Measurements from ENCODE around the gene UBASH3A.
"Not testable (repeated sequence)": the region's sequence is repeated elsewhere in the genome, so short reads cannot be mapped to it uniquely, and the experiment has no call there.

UBASH3A gene

GRCh38 chr21:42390193-42390592 lies 13.5 kb upstream of the UBASH3A start:
- DNase-seq (ENCODE audit: low read depth in 3 of 3): no peak

GRCh38 chr21:42390696-42391095 lies 13.0 kb upstream of the UBASH3A start:
- DNase-seq (ENCODE audit: low read depth in 3 of 3): no peak

DNA sequence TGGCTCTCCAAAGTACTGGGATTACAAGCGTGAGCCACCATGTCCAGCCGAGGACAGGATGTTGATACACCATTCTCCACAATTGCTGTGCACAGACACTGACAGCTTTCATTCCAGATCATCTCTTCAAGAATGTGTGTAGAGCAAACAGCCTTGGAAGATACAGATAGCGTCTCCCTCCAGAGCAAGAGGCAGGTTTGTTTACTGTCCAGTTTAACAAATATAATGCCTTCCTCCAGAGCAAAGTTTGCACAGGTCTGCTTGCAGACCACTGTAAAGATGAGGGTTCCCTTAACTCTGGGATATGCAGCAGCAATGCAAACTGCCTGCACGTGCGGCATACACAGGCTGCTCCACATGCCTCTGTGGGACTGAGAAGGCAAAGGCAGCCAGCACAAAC lies 12.4 kb upstream of the UBASH3A start:
- no peak for DNase-seq (ENCODE audit: low read depth in 3 of 3)

DNA sequence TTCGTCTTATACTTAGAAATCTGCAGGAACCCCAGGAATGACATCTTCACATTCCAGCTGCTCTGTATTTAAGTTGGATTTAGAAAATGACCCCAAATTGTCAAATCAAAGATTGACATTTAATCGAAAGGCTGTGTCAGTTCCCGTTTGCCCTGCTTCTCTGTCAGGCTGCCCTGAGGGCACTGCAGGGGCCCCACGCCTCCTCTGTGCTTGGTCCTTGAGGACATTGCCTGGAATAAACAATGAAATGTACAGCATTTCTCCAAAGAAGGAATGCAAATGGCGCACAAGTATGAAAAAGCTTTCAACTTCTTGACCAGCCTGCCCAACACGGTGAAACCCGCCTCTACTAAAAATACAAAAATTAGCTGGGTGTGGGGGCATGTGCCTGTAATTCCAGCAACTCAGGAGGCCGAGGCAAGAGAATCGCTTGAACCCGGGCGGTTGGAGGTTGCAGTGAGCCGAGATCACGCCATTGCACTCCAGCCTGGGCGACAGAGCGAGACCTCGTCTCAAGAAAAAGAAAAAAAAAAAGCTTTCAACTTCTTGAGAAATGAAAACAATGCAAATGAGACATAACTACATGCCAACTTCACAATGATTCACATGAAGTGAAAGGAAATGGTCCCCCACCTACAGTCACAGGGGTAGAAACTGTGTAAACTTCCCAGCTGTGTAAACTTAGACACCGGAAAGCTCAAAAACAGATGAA lies 10.8 kb upstream of the UBASH3A start:
- no peak for DNase-seq (ENCODE audit: low read depth in 3 of 3)

GRCh38 chr21:42393443-42393950 lies 10.2 kb upstream of the UBASH3A start:
- no peak for DNase-seq (ENCODE audit: low read depth in 3 of 3)

DNA sequence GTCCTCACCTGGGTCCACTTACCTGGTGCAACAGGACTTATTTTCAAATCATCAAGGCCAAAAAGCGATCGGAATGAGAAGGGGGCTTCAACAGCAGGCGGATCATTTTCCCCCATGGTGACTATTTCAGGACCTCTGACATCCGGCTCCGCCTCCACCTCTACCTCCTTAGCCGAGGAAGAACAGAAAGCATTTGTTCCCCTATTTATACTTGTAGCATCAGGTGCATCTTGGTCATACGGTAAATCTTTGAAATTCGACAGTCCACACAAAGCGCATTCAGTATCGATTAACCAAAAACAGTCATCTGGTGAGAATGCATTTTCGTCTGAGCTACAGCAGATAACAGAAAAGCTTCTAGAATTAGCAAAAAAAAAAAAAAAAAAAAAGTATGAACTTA lies 8.4 kb upstream of the UBASH3A start:
- no peak for DNase-seq (ENCODE audit: low read depth in 3 of 3)

DNA sequence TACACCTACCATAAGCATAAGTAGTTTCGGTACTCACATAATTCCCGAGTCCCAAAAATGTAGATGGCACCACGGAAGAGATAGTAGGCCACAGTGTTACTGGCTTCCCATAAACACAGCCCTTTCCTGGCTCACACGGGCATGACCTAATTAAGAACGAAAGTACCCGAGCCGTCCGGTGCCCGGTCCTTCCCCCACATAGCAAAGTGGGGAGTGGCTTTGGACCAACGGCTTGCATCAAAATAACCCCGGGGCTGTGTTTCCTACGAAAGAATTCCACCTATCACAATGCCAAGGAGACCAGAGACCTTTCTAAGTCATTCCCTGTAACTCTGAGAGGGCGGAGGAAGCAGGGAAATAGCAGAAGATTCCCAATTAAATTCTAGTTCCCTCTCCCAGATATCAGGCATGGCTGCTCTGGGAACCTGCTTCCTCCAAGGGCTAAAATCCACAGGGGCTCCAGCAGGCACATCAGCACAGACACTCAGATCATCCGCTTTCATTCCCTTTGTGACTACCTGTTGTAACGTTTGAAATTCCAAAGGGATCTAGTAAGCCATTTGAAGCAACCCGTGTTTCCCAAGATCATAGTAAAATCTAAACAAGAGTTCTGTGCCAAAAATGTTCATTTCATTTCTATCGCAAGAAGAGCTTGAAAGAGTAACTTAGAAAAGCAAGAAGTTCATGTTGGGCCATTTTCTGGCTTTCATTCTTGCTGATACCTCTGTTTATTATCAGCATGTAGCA lies 7.6 kb upstream of the UBASH3A start, which contains the start of gene TMPRSS3:
TMPRSS3 (minus strand) TSS at position 148 of the 747 bp plus-strand sequence. CDS start 635 bp downstream, outside the sequence.
- no peak for DNase-seq (ENCODE audit: low read depth in 3 of 3)

DNA sequence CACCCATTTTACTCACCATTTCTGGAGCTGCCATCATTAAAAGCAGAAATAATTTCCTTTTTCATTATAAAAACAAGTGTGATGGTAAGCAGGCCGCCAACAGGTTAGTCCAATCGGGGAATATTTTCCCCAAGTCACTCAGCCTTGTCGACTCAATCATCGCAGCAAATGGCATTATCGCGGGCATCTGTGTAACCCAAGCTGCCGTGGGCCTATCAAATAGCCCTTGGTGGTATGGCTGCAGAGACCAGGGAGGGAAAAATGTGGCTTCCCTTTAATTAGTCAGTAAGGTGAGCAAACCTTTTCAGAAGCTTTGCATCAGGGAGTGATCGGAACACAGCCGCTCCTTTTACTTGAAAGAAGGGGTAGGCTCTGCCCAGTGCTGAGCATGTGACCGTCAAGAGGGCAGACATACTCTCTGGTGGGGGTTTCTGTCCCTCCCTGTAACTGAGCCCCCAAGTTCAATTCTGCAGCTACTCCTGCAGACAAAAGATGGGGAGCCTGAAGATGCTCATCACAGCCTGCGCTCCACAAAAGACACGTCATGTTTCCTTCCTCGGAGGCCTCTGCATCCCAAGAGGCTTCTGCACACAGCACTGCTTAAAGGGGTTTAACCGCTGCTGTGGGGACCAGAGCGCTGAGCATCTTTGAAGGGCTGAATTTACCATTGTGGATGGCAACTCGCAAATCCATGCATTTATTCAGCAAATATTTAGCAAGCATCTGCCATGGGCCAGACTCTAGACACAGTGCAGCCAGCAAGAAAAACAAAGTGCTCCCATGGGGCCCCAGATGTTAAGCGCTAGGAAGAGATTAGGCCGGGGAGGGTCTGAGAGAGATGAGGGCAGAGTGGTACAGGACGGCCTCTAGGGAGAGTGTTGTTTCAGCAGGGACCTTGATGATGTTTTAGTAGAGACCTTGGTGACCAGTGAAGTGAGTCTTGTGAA lies 6.6 kb upstream of the UBASH3A start:
- no peak for DNase-seq (ENCODE audit: low read depth in 3 of 3)

DNA sequence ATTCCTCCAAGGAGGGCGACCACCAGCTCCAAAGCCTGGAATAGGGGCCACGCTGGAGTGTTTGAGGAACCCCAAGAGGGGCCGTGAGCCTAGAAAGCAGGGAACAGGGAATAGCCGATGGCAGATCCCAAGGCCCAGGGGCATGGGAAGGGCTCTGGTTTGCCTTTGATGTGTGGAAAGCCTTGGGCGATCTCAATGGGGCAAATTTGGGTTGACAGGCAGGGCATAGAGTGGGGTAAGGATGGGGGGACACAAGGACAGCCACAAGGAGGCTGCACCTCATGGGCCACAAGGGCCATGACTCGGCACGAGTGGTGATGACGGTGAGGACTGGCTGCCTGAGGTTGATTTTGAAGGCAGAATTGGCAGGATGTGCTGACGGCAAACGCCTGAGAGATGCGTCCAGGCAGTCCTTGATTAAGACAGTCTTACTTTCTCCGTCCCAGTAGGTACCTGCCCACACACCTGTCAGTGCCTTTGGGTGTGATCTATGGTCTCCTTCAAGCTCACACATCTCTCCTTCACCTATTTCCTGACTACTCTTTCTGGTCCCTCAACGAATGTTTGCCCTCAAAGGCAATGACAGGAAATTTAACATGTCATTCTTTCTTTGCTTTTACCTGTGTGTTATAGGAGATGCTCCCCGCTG lies 5.8 kb upstream of the UBASH3A start:
- DNase-seq (ENCODE audit: low read depth in 3 of 3): no peak

GRCh38 chr21:42398436-42399028 lies 5.2 kb upstream of the UBASH3A start:
- no peak for DNase-seq (ENCODE audit: low read depth in 3 of 3)

- no peak for DNase-seq (ENCODE audit: low read depth in 3 of 3)
These were observed 3.2 kb upstream of the UBASH3A start for GRCh38 chr21:42400525-42400924.

DNA sequence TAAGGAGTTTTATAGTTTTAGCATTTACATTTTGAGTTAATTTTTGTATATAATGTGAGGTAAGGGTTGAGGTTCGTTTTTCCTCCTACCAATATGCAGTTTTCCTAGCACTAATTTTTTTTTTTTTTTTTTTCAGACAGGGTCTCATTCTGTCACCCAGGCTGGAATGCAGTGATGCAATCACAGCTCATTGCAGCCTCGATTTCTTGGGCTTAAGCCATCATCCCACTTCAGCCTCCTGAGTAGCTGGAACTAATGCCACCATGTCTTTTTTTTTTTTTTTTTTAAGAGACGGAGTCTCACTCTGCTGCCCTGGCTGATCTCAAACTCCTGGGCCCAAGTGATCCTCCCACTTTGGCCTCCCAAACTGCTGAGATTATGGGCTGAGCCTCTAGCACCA lies 2.5 kb upstream of the UBASH3A start:
- no peak for DNase-seq (ENCODE audit: low read depth in 3 of 3)

GRCh38 chr21:42401820-42402251 lies 1.9 kb upstream of the UBASH3A start:
- no peak for DNase-seq (ENCODE audit: low read depth in 3 of 3)

DNA sequence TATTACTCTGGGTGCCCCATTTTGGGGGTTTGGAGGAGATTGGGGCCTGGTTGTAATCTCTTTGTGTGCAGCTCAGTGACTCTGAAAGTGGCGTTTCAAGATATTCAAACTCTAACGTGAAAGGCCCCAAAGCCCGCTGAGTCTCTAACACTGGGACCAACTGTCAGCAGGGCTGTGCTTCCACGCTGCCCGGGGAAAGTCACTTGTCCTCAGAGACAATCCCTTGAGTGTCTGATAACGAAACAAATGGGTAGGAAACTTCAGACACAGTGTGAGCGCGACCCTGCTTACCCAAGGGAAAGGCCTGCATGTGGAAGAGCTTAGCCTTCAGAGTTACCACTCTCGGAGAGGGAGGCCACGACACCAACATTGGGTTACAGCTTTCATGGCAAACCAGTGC lies 837 bp downstream of the UBASH3A start:
- no peak for DNase-seq (ENCODE audit: low read depth in 3 of 3)

DNA sequence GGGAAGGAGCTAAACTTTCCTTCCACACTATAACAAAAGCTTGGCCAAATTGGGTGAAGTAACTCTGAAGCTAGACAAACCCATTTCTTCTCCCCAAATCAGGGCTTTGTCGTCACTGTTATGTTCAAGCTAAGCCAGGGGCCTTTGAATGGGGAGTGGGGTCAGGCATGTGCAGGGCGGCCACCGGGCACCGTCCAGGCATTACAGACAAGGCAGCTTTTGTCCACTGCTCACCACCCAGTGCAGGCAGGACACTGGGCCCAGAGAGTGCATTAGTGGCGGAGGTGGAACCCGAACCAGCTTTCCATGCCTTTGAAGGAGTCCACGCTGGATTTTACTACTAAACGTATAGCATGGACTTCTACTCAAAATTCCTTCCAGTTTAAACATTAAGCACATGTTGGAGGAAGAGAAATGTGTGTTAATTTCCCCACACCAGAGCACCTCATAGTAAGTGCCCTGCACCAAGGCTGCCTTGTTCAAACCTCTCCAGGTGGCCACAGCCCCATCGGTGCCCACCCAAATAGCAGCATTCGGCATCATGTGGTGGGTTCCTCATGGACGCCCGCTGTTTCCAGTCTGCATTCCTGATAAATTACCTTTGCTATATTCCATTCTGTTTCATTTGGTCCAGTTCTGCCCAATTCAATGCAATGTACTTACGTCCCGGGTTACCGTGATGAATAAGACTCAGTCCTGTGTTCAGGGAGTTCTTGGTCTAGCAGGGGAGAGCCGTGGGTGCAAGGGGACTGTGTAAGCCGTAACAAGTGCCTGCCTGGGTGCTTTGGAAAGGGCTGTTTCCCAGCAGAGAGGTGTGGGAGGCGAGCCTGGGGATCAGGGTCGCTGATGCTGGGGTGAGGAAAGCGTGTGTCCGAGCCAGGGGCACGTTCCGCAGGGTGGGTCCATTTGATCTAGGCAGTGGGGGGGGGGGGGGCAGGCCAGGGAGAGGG lies 1.6 kb downstream of the UBASH3A start:
- no peak for DNase-seq (ENCODE audit: low read depth in 3 of 3)

DNA sequence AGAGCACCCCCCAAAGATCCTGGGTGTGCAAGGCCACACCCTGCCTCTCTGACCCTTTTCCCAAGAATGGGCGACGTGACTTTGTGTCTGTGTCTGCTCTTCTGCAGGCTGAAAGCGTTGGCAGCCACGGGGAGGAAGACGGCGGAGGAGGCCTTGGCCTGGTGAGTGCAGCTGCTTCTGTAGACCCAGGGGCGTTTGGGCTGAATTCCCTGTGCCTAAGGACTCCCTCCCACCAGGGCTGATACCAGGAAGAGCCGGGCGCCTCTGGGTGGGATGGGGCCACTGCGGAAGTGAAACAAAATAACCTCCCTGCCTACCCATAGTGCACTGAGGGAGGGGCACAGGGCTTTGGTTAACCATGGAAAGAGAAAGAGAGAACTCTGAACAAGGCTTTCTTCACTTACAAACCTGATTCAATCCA lies 2.5 kb downstream of the UBASH3A start:
- no peak for DNase-seq (ENCODE audit: low read depth in 3 of 3)

DNA sequence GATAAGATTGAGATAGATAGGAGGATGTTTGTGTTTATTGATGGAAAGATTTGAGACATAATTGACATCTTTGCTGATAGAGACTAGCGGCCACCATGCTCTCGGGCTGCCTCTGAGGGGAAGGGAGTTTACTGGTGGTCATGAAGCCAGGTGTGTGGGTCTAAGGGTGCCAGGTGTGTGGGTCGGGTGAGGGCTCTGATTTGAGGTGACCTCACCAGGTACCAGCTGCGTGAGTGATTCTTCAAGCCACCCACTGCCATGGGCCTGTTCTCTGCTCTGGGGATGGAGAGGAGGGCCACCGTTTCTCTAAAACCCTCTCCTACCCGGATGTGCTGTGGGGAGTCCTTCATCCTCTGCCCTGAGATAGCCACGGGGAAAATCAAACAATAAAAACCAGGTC lies 3.2 kb downstream of the UBASH3A start:
- no peak for DNase-seq (ENCODE audit: low read depth in 3 of 3)

GRCh38 chr21:42407476-42407875 lies 3.8 kb downstream of the UBASH3A start:
- DNase-seq (ENCODE audit: low read depth in 3 of 3): no peak

DNA sequence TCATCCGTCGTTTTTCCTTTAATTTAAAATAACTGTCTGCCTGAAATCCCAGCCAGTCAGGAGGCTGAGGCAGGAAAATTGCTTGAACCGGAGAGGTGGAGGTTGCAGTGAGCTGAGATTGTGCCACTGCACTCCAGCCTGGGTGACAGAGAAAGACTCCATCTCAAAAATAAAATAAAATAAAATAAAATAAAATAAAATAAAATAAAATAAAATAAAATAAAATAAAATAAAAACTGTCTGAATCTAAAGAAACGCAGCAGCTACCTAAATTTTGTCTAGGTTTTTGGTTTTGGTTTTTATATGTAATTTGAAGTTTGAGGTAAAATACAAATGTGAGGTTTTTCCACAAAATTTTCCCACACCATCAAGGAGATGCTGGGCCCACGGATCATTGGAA lies 5.0 kb downstream of the UBASH3A start:
- DNase-seq (ENCODE audit: low read depth in 3 of 3): not testable (repeated sequence)

GRCh38 chr21:42409366-42409765 lies 5.7 kb downstream of the UBASH3A start:
- DNase-seq (ENCODE audit: low read depth in 3 of 3): no peak
